Activated T-cell treated with anti-CD3 and anti-CD28 coated beads for 1 hour (primary cell): ENCODE results near the gene VAMP4.

Experiments
- DNase-seq: peaks from one replicate; pipeline ENCODE4 v3.0.0-alpha.2; 2020; ENCODE audit warnings: low read depth

VAMP4 gene, protein sequence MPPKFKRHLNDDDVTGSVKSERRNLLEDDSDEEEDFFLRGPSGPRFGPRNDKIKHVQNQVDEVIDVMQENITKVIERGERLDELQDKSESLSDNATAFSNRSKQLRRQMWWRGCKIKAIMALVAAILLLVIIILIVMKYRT

DNA sequence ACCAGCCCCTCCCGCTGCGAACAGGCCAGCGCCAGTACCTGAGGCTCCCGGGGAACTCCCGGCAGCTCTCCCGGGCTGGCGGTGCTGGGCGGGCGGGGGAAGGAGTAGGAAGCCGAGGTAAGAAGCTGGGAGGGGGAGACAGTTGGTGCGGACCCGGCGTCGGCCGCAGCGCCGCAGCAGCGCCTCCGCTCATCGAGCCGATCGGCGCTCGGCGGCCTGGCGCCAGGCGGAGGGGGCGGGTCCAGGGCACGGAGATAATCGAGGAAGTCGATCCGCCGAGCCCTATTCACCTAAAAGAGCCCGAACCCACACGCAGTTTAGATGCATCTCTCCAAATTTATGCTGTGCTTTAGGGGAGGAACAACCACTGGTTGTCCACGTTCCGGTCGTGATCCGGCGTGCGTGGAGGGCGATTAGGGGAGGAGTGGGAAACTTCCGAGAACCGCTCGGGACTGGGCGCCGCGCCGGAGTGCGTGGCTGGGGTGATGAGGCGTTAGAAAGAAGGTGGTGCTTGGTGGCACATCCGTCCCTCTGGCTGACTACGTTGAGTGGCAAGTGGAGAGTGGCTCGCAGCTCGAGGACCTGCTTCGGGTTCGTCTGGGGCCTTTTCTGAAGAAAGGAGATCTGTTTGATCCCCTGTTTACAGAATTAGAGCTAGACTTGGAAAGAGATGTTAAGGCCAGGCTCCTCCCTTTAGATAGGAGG lies at the start of gene VAMP4:
Gene VAMP4, minus strand, starts transcription at position 194 of the 705 bp plus-strand sequence. CDS start 3,651 bp downstream, outside the sequence.
- peak; percentile 78 for DNase-seq

DNA sequence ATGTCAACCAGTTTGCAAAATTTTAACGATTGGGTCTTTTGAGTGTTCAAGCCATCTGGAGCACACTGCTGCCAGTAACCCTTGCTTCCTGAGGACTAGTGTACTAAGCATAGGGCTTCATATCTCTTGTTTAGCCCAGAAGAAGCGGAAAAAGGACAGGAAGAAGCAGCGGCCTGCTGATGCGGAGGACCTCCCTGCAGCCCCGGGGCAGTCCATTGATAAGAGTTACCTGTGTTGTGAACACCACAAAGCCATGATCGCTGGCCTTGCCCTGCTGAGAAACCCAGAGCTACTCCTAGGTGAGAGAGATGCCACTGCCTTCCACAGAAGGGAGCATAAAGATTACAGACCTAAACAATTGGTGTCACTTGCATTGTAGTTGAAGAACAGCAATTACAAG lies 48.5 kb upstream of the VAMP4 start:
- no peak for DNase-seq

- DNase-seq, result no peak
Measured at GRCh38 chr1:171788696-171789095, 46.8 kb upstream of the VAMP4 start.

- no peak for DNase-seq
Measured at GRCh38 chr1:171787686-171788480, 46.0 kb upstream of the VAMP4 start.

GRCh38 chr1:171786534-171786933 lies 44.7 kb upstream of the VAMP4 start:
- DNase-seq, result no peak

DNA sequence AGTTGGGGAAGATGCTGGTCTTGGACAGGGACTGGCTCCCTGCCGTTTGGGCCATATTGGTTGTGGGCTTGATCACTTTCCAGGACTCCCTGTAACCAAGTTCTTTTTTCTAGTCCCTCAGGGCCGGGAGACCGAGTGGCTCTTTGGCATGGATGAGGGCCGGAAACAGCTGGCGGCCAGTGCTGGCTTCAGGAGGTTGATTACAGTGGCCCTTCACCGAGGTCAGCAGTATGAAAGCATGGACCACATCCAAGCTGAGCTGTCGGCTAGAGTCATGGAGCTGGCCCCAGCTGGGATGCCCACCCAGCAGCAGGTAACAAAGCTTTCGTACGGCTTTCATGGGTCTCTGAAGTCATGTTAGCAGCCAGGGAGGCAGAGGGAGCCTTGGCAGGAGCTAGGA lies 43.9 kb upstream of the VAMP4 start:
- DNase-seq, result no peak

DNA sequence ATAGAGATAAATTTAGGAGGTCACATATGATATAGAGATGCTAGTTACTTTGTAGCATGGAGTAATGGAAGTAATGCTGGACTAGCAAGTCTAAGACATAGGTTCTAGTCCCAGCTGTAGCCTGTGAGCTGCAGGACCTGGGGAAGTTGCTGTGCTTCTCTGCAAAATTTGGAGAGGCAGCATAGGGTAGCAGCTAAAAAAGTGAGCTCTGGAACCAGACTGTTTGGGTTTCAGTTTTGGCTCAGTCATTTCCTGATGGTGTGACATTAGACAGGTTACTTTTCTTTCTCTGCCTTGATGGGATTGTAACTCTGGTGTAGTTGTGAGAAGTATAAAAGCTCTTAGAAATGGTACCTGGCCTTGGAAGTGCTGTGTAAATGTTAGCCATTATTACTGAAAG lies 42.9 kb upstream of the VAMP4 start:
- DNase-seq, result no peak

- no peak for DNase-seq
Measured at GRCh38 chr1:171783816-171784530, 42.1 kb upstream of the VAMP4 start.

- peak; percentile 96 for DNase-seq
Measured at GRCh38 chr1:171781176-171781875, 39.5 kb upstream of the VAMP4 start, which contains the start of gene METTL13. METTL13 (plus strand) TSS chr1:171781660; CDS start chr1:171781968, 308 bp downstream.

GRCh38 chr1:171780583-171781175 lies 38.8 kb upstream of the VAMP4 start:
- DNase-seq, result no peak

DNA sequence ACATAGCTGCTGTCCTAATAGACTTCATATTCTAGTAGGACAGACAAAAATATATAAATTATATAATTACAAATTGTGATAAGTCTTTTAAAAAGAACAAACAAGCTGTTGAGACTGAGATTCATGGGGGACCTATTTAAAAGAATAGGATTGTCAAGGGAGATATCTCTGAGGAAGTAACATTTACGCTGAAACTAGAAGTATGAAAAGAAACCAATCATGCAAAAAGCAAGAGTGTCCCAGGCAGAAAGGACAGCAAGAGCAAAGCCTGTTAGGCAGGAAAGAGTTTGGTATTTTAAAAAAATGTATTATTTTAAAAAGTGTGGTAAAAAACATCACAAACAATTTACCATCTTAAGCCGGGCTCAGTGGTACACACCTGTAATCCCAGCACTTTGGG lies 30.4 kb upstream of the VAMP4 start:
- no peak for DNase-seq

GRCh38 chr1:171769754-171770153 lies 27.9 kb upstream of the VAMP4 start:
- DNase-seq, result no peak

- DNase-seq, result no peak
Measured at GRCh38 chr1:171769171-171769570, 27.3 kb upstream of the VAMP4 start.

DNA sequence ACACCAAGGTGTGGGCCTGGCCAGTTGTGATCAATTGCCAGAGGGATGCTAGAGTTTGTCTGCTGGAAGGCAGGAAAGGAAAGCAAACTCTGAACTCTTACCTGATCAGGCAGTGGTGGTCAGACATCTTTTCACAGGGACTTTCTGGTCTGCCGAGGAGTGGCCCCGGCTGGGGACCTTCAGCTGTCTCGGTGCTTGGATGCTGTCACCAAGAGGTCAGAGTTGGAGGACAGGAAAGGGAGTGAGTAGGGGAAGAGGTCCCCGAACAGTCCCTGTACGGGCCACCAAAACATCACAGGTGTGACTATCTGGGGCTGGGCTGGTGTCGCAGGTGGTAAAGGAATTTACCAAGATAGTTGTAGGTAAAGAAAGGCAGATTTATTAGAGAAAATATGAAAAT lies 21.9 kb upstream of the VAMP4 start:
- no peak for DNase-seq

GRCh38 chr1:171762143-171762563 lies 20.3 kb upstream of the VAMP4 start:
- DNase-seq, result no peak

GRCh38 chr1:171758011-171758410 lies 16.1 kb upstream of the VAMP4 start:
- DNase-seq, result no peak

- DNase-seq, result no peak
Measured at GRCh38 chr1:171756856-171757255, 15.0 kb upstream of the VAMP4 start.

GRCh38 chr1:171754971-171755370 lies 13.1 kb upstream of the VAMP4 start:
- no peak for DNase-seq

GRCh38 chr1:171754353-171754705 lies 12.5 kb upstream of the VAMP4 start:
- no peak for DNase-seq

DNA sequence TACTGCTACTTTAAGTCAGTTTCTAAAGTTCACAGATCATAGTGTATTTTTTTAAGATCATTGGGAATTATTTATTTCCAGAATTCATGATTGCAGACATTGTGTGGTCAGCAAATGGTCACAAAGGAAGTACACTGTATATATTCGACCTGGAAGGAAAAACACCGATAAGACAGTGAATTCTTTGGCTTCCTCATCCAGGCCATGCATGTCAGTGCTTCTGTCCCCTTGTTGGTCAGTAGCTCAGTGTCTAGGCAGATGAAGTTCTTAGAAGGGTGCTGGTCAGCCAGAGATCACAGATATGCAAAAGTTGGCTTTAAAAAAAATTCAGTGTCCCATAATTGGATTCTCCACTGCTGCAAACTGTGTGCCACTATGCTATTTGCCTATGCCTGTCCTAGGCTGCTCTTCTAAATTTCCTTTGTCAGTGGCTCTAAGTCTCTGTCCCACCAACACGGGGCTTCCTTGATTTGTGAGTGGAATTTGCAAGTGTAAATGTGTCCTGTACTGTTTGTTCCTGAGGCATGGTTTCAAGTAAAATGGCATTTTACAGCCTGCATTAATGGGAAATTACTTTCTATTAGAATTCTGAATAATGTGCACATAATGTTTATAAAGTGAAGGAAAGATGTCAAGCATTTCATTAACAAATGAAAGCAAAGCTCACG lies 12.0 kb upstream of the VAMP4 start:
- DNase-seq, result no peak

- no peak for DNase-seq
Measured at GRCh38 chr1:171753182-171753581, 11.3 kb upstream of the VAMP4 start.
